ENCODE results near the gene SSX4. TPM values are rescaled to one million over a fixed set of nuclear protein-coding genes. Genes with fewer than 3 reads are reported as not detected.
"Not testable (repeated sequence)": the region's sequence is repeated elsewhere in the genome, so short reads cannot be mapped to it uniquely, and the experiment has no call there.

The SSX4 gene, protein sequence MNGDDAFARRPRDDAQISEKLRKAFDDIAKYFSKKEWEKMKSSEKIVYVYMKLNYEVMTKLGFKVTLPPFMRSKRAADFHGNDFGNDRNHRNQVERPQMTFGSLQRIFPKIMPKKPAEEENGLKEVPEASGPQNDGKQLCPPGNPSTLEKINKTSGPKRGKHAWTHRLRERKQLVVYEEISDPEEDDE
- total RNA-seq, result 0.64 and 0.78 TPM in 2 replicates
- not detected for polyA plus RNA-seq (2012)

DNA sequence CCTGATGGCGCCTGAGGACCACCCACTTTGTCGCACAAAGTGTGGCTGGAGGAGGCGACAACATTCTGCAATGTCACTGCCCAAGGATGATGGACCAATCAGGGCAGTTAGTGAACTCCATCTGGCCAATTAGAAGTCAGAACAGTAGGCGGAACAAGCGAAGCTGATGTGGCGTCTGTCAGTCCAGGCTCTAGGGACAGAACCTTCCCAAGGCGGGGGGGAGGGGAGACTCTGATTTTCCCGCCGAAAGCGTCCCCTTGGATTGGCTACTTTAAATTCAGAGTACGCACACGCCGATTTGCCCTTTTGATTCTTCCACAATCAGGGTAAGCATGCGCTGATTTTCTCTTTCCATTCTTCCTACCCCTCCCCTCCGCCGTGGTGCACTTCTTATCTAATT, at the start of gene SSX4:
TSS of gene SSX4 (plus strand) at position 301 of the 400 bp plus-strand sequence. CDS start 515 bp downstream, outside the sequence.
- DNase-seq (ENCODE audit: low read depth), result not testable (repeated sequence)

DNA sequence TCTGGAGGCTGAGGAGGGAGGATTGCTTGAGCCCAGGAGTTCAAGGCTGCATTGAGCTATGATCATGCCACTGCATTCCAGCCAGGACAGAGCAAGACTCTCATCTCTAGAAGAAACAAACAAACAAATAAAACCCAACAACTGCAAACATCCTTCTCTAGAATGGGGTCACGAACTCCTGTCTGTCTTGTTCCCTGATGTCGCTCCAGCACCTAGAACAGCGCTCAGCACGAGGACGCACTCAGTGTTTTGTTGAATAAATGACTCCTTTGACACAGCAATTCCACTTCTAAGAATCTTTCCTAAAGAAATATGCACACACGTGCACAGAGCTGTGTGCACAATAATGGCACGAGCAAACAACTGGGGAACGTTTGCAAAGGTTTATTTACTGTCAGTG, 37.3 kb upstream of the SSX4 start:
- DNase-seq (ENCODE audit: low read depth), result not testable (repeated sequence)

DNA sequence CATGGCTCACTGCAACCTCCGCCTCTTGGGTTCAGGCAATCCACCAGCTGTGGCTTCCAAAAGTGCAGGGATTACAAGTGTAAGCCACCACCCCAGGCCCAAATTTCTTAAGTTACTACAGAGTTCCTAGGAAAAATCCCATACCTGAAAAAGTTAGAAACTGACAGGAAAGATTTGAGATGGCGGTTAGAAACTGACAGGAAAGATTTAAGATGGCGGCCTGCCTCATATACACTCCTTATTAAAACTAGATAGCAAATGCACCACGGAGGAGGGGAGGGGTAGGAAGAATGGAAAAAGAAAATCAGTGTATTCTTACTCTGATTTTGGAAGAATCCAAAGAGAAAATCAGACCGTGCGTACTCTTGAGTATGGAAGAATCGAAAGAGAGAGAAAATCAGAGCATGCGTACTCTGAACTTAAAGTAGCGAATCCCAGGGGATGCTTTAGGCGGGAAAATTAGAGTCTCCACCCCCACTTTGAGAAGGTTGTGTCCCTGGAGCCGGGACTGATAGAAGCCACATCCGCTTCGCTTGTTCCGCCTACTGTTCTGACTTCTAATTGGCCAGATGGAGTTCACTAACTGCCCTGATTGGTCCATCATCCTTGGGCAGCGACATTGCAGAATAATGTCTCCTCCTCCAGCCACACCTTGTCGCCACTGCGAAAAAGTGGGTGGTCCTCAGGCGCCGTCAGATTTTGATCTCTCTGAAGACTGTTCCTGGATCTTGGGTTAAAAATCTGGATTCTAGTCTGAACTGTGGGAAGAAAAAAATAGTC, 26.8 kb upstream of the SSX4 start, which contains the start of gene SSX3:
TSS of gene SSX3 (minus strand) at position 389 of the 780 bp plus-strand sequence. CDS start 1,454 bp downstream, outside the sequence.
- DNase-seq (ENCODE audit: low read depth), result not testable (repeated sequence)

DNA sequence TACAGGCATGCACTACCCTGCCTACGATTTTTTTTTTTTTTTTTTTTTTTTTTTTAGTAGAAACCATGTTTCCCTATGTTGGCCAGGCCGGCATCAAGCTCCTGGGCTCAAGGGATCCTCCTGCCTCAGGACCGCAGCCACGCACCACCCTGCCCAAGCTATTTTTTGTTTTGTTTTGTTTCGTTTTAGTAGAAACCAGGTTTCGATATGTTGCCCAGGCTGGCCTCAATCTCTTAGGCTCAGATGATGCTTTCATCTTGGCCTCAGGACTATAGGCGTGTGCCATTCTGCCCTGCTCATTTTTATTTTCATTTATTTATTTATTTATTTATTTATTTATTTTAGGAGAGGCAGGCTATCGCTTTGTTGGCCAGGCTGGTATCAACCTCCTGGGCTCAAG, 25.7 kb upstream of the SSX4 start:
- DNase-seq (ENCODE audit: low read depth), result no peak

DNA sequence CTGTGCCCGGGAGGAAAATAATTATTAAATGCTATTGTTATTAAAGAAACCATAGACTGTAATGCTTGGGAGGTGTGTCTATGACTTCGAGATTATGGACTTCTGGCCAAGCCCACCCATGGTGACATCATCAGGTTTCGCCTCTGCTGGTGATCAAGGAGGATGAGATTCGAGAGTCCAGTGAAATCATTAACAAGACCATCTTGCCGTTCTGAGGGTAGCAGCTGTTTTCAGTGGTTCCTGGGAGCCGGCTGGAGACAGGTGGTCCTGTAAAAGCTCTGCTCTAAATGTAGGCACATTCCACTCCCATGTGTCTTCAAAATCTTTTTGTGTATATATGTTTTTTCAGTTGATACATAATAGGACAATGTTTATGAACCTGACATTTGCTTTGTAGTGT, 24.1 kb upstream of the SSX4 start:
- DNase-seq (ENCODE audit: low read depth), result peak; percentile 52

DNA sequence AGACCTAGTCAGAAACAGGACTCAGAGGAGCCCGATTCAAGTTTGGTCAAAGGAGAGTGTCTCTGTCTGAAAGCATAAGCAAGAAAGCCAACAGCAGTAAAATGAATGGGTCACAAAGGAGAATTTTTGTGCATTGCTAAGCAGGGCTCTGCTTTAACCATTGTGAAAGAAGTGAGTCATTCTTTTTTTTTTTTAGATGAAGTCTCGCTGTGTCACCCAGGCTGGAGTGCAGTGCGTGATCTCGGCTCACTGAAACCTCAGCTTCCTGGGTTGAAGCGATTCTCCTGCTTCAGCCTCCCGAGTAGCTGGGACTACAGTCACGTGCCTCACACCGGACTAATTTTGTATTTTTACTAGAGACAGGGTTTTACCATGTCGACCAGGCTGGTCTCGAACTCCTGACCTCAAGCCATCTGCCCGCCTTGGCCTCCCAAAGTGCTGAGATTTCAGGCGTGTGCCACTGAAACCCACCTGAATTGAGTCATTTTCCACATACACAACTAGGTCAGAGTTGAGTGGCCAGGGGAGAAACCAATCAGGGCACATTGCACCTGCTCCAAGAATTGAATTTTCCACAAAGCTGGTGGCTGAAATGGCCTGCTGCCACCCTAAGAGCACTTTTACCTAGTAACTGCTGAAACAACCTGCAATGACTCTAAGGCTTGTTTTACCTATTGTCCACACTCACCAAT, 15.5 kb upstream of the SSX4 start:
- not testable (repeated sequence) for DNase-seq (ENCODE audit: low read depth)

DNA sequence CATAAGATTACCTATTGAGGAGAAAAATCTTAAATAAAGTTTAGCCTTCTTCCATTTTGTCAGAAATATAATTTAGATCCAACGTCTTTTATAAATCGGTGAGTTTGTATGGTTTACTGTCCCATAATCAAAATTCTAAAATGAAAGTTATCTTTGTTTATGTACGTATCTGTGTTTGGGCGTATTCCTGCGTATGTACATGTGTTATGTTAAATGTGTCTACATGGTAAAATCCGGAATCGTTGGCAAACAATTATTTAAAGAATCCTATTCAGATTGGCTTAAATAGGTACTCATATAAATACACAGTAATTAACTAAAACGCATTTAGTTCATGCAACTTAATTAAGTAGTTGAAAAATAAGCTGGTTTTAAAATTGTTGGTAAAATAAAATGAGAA, 12.9 kb upstream of the SSX4 start:
- not testable (repeated sequence) for DNase-seq (ENCODE audit: low read depth)

DNA sequence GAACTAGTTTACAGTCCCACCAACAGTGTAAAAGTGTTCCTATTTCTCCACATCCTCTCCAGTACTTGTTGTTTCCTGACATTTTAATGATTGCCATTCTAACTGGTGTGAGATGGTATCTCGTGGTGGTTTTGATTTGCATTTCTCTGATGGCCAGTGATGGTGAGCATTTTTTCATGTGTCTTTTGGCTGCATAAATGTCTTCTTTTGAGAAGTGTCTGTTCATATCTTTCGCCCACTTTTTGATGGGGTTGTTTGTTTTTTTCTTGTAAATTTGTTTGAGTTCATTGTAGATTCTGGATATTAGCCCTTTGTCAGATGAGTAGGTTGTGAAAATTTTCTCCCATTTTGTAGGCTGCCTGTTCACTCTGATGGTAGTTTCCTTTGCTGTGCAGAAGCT, 13.6 kb downstream of the SSX4 start:
- DNase-seq (ENCODE audit: low read depth), result not testable (repeated sequence)

DNA sequence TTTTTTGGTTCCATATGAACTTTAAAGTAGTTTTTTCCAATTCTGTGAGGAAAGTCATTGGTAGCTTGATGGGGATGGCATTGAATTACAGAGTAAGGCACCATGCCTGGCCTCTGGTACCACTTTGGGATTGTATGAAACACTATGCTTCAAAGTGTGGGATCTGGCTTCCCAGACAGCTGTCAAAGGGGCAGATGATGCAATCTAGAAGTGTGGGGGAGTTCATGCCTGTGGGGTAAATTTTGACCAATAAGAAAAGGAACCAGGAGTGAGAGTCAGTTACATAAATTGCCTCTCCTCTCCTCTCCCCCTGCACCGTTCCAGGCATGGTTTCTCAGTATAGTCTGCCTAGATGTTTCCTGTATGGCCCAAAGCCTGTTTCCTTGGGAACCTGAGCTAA, 14.5 kb downstream of the SSX4 start:
- peak; percentile 55 for DNase-seq (ENCODE audit: low read depth)

DNA sequence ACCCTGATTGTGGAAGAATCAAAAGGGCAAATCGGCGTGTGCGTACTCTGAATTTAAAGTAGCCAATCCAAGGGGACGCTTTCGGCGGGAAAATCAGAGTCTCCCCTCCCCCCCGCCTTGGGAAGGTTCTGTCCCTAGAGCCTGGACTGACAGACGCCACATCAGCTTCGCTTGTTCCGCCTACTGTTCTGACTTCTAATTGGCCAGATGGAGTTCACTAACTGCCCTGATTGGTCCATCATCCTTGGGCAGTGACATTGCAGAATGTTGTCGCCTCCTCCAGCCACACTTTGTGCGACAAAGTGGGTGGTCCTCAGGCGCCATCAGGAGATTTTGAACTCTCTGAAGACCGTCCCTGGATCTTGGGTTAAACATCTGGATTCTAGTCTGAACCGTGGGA, 28.5 kb downstream of the SSX4 start, which contains the start of gene SSX4B:
TSS of gene SSX4B (minus strand) at position 101 of the 400 bp plus-strand sequence. CDS start 588 bp downstream, outside the sequence.
- not testable (repeated sequence) for DNase-seq (ENCODE audit: low read depth)

DNA sequence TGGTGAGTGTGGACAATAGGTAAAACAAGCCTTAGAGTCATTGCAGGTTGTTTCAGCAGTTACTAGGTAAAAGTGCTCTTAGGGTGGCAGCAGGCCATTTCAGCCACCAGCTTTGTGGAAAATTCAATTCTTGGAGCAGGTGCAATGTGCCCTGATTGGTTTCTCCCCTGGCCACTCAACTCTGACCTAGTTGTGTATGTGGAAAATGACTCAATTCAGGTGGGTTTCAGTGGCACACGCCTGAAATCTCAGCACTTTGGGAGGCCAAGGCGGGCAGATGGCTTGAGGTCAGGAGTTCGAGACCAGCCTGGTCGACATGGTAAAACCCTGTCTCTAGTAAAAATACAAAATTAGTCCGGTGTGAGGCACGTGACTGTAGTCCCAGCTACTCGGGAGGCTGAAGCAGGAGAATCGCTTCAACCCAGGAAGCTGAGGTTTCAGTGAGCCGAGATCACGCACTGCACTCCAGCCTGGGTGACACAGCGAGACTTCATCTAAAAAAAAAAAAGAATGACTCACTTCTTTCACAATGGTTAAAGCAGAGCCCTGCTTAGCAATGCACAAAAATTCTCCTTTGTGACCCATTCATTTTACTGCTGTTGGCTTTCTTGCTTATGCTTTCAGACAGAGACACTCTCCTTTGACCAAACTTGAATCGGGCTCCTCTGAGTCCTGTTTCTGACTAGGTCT, 43.8 kb downstream of the SSX4 start:
- DNase-seq (ENCODE audit: low read depth), result not testable (repeated sequence)

DNA sequence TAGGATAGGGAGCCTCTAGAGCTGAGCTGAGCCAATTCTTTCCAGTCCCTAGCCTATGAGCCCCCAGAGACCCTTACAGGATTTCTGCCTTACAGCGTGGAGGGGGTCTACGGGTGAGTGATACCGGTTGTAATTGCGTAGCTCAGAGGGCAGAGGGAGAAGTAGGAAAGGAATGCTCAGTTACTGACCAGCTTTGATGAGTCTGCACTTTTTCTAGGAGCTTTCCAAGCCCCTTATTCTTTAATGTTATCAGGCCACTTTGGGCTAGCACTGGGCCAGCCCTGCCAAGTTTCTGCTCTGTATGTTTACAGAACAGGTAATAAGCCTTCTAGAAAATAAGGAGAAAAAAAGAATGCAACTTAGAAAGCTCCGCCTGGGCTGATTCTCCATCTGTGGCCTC, 46.3 kb downstream of the SSX4 start:
- not testable (repeated sequence) for DNase-seq (ENCODE audit: low read depth)

DNA sequence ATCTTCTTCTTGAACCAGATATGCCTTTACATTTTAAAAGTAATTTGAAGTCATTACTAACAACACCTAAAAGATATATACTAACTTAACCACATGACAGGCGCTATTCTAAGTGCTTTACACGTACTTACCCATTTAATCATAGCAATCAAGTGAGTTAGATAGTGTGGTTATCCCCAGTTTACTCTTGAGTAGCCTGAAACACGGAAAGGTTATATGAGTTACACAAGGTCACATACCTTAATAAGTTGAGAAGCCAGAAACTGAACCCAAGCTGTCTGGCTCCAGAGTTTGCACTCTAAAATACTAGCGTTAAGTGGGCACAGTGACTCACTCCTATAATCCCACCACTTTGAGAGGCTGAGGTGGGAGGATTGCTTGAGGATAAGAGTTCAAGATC, 46.8 kb downstream of the SSX4 start:
- not testable (repeated sequence) for DNase-seq (ENCODE audit: low read depth)

DNA sequence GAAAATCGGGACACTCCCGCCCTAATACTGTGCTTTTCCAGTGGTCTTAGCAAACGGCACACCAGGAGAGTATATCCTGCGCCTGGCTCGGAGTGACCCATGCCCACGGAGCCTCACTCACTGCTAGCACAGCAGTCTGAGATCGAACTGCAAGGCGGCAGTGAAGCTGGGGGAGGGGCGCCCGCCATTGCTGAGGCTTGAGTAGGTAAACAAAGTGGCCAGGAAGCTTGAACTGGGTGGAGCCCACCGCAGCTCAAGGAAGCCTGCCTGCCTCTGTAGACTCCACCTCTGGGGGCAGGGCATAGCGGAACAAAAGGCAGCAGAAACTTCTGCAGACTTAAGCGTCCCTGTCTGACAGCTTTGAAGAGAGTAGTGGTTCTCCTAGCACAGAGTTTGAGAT, 50.4 kb downstream of the SSX4 start:
- not testable (repeated sequence) for DNase-seq (ENCODE audit: low read depth)

Other genes with a start within 250 kb of the SSX4 start
- not detected in 2 replicates for gene SSX5, start 186.7 kb upstream of the SSX4 start, total RNA-seq
- gene SSX1, start 128.1 kb upstream of the SSX4 start, total RNA-seq, result not detected in 2 replicates
- not detected in 2 replicates for gene SSX3, start 26.8 kb upstream of the SSX4 start, total RNA-seq
- 0.64 and 0.78 TPM in 2 replicates for gene SSX4B, start 28.4 kb downstream of the SSX4 start, total RNA-seq
- 1.8 and 2.3 TPM in 2 replicates for gene SLC38A5, start 86.7 kb downstream of the SSX4 start, total RNA-seq
- gene FTSJ1, start 92.7 kb downstream of the SSX4 start, total RNA-seq, result 79.5 and 90.0 TPM in 2 replicates
- gene PORCN, start 125.5 kb downstream of the SSX4 start, total RNA-seq, result 33.1 and 34.2 TPM in 2 replicates
- gene EBP, start 138.3 kb downstream of the SSX4 start, total RNA-seq, result 30.2 and 46.1 TPM in 2 replicates
- 8.4 and 8.6 TPM in 2 replicates for gene TBC1D25, start 156.2 kb downstream of the SSX4 start, total RNA-seq
- gene RBM3, start 190.9 kb downstream of the SSX4 start, total RNA-seq, result 57.4 and 69.8 TPM in 2 replicates
- 110 and 139 TPM in 2 replicates for gene WDR13, start 214.0 kb downstream of the SSX4 start, total RNA-seq